H1 (cell line): Measurements from ENCODE around the gene LMO2. TPM values are rescaled to one million over a fixed set of nuclear protein-coding genes. Genes with fewer than 3 reads are reported as not detected.

Experiments used
- CTCF ChIA-PET: fragments of 300-600 bp; sonication (Branson Sonifier 250); formaldehyde crosslinking; loops from one replicate; lab custom pipeline; 2021; ENCODE audit not compliant: partially characterized antibody; lab: Charles Lee
- POLR2A ChIA-PET: fragments of 300-600 bp; sonication (Branson Sonifier 250); formaldehyde crosslinking; loops from one replicate; lab custom pipeline; 2021; ENCODE audit warnings: inconsistent platforms; ENCODE audit not compliant: partially characterized antibody; lab: Charles Lee
- DNase-seq, 2 experiments: peaks; one replicate each; pipeline versions ENCODE4 v3.0.0 to v3.0.0-alpha.2; 2010 to 2022; ENCODE audit warnings: low spot score in 2 of 2, low read depth in 1 of 2, mixed read lengths in 1 of 2
- FAIRE-seq: peaks from 2 replicates; lab custom pipeline; 2011; peaks lifted over from hg19 to GRCh38; lab: Jason Lieb, UNC
- H2AFZ ChIP-seq: 2 replicates; pipeline ENCODE4 v1.8.1; 2012; ENCODE audit warnings: low read length, inconsistent platforms
- H2AK5ac ChIP-seq: 2 replicates; pipeline ENCODE4 v1.6.1; 2013; ENCODE audit warnings: low read depth, low read length
- H2BK120ac ChIP-seq: replicated peaks from 2 replicates; pipeline ENCODE3; 2013; ENCODE audit warnings: low read depth, low read length, inconsistent platforms
- H2BK12ac ChIP-seq: 2 replicates; pipeline ENCODE4 v1.6.1; 2013; ENCODE audit warnings: low read depth, low read length
- H2BK15ac ChIP-seq: 2 replicates; pipeline ENCODE4 v1.6.1; 2013; ENCODE audit warnings: low read length
- H2BK20ac ChIP-seq: 2 replicates; pipeline ENCODE4 v1.6.1; 2013; ENCODE audit warnings: low read length
- H2BK5ac ChIP-seq: 2 replicates; pipeline ENCODE4 v1.6.1; 2013; ENCODE audit warnings: low read depth, low read length
- H3K14ac ChIP-seq: 2 replicates; pipeline ENCODE4 v1.6.1; 2013; ENCODE audit warnings: inconsistent platforms; ENCODE audit not compliant: insufficient read length
- H3K18ac ChIP-seq: 2 replicates; pipeline ENCODE4 v1.6.1; 2013; ENCODE audit warnings: low read length; ENCODE audit errors: extremely low read depth
- H3K23ac ChIP-seq: 2 replicates; pipeline ENCODE4 v1.6.1; 2013; ENCODE audit warnings: inconsistent platforms; ENCODE audit not compliant: insufficient read length
- H3K23me2 ChIP-seq: 2 replicates; pipeline ENCODE4 v1.6.1; 2013; ENCODE audit warnings: low read depth, low read length
- H3K27ac ChIP-seq: 2 replicates; pipeline ENCODE4 v1.6.1; 2011; ENCODE audit warnings: low read depth, low read length, inconsistent platforms
- H3K27me3 ChIP-seq, 4 experiments: replicated peaks in 1 of 4; 1 replicate in 1 of 4; 2 replicates in 3 of 4; pipeline versions ENCODE4 v1.6.1 to v1.8.1; 2011 to 2013; ENCODE audit warnings: low read length in 3 of 4, mild to moderate bottlenecking in 3 of 4, inconsistent platforms in 2 of 4, mixed read lengths in 2 of 4, moderate library complexity in 1 of 4; ENCODE audit not compliant: control insufficient read depth in 3 of 4, insufficient read depth in 3 of 4; ENCODE audit errors: extremely low read depth in 1 of 4
- H3K36me3 ChIP-seq, 4 experiments: 2 replicates each; pipeline versions ENCODE4 v1.6.1 to v1.8.1; 2011 to 2013; ENCODE audit warnings: mild to moderate bottlenecking in 4 of 4, low read length in 3 of 4, moderate library complexity in 2 of 4, control low read depth in 1 of 4, inconsistent platforms in 1 of 4; ENCODE audit not compliant: insufficient read depth in 4 of 4, control insufficient read depth in 2 of 4
- H3K4ac ChIP-seq: replicated peaks from 2 replicates; pipeline ENCODE3; 2013; ENCODE audit warnings: low read length, low read depth, mixed read lengths, inconsistent platforms; ENCODE audit not compliant: insufficient read length
- H3K4me1 ChIP-seq, 4 experiments: replicated peaks in 1 of 4; 1 replicate in 1 of 4; 2 replicates in 3 of 4; pipeline versions ENCODE4 v1.6.1 to v1.8.1; 2011 to 2013; ENCODE audit warnings: low read length in 3 of 4, inconsistent platforms in 2 of 4, mixed read lengths in 1 of 4; ENCODE audit not compliant: insufficient read depth in 4 of 4, control insufficient read depth in 3 of 4
- H3K4me2 ChIP-seq, 2 experiments: 2 replicates each; pipeline versions ENCODE4 v1.6.1 to v1.8.1; 2011 to 2013; ENCODE audit warnings: low read depth in 2 of 2, low read length in 2 of 2, control low read depth in 1 of 2, inconsistent platforms in 1 of 2, mild to moderate bottlenecking in 1 of 2; ENCODE audit not compliant: insufficient read depth in 1 of 2
- H3K4me3 ChIP-seq, 4 experiments: fragments of 200-600, 300-600 bp in 1 of 4; sonication (generic), shearing (Covaris generic), sonication (Bioruptor Twin) in 1 of 4; 2 replicates each; pipeline versions ENCODE4 v1.5.1 to v1.8.1; 2011 to 2016; ENCODE audit warnings: low read length in 4 of 4, low read depth in 3 of 4, control low read depth in 2 of 4, inconsistent platforms in 2 of 4, mild to moderate bottlenecking in 2 of 4, mixed read lengths in 1 of 4, moderate library complexity in 1 of 4; ENCODE audit not compliant: insufficient read depth in 2 of 4; ENCODE audit errors: extremely low read depth in 1 of 4
- H3K56ac ChIP-seq: replicated peaks from 2 replicates; pipeline ENCODE3; 2013; ENCODE audit warnings: low read depth, mild to moderate bottlenecking, mixed read lengths, low read length, inconsistent platforms; ENCODE audit not compliant: insufficient read length
- H3K79me1 ChIP-seq: 2 replicates; pipeline ENCODE4 v1.6.1; 2013; ENCODE audit warnings: low read depth, low read length, control low read depth
- H3K79me2 ChIP-seq, 2 experiments: 2 replicates each; pipeline versions ENCODE4 v1.6.1 to v1.8.1; 2012 to 2013; ENCODE audit warnings: low read length in 2 of 2, mild to moderate bottlenecking in 2 of 2, inconsistent platforms in 1 of 2; ENCODE audit not compliant: insufficient read depth in 2 of 2, control insufficient read depth in 1 of 2
- H3K9ac ChIP-seq, 4 experiments: replicated peaks in 1 of 4; 1 replicate in 1 of 4; 2 replicates in 3 of 4; pipeline versions ENCODE4 v1.6.1 to v1.8.1; 2011 to 2013; ENCODE audit warnings: low read depth in 3 of 4, low read length in 3 of 4, control low read depth in 2 of 4, mild to moderate bottlenecking in 2 of 4, moderate library complexity in 2 of 4, inconsistent platforms in 1 of 4; ENCODE audit errors: extremely low read depth in 1 of 4
- H3K9me3 ChIP-seq, 2 experiments: 2 replicates each; pipeline versions ENCODE4 v1.6.1 to v1.8.1; 2012 to 2013; ENCODE audit warnings: mild to moderate bottlenecking in 2 of 2, moderate library complexity in 2 of 2, control low read depth in 1 of 2, inconsistent platforms in 1 of 2, low read depth in 1 of 2, low read length in 1 of 2, mixed read lengths in 1 of 2; ENCODE audit not compliant: insufficient read depth in 2 of 2
- H4K20me1 ChIP-seq, 2 experiments: replicated peaks in 1 of 2; 2 replicates each; pipeline versions ENCODE3 to v1.8.1; 2011 to 2013; ENCODE audit warnings: inconsistent platforms in 2 of 2, low read length in 2 of 2, mild to moderate bottlenecking in 1 of 2; ENCODE audit not compliant: insufficient read depth in 2 of 2, control insufficient read depth in 1 of 2
- H4K5ac ChIP-seq: 2 replicates; pipeline ENCODE4 v1.6.1; 2013; ENCODE audit warnings: low read length, low read depth, mixed read lengths, inconsistent platforms; ENCODE audit not compliant: insufficient read length
- H4K8ac ChIP-seq: 2 replicates; pipeline ENCODE4 v1.8.0; 2013; ENCODE audit warnings: mild to moderate bottlenecking, moderate library complexity, low read length, inconsistent platforms; ENCODE audit not compliant: insufficient read depth; ENCODE audit errors: extremely low read depth
- H4K91ac ChIP-seq: replicated peaks from 2 replicates; pipeline ENCODE3; 2013; ENCODE audit warnings: low read length, mixed read lengths, inconsistent platforms; ENCODE audit not compliant: insufficient read length
- CHD1 ChIP-seq: IDR thresholded peaks from 2 replicates; pipeline ENCODE4 v1.6.1; 2012; ENCODE audit warnings: low read depth, low read length, improper control_type of control experiment
- JUND ChIP-seq: IDR thresholded peaks from 2 replicates; pipeline ENCODE4 v1.6.1; 2011; ENCODE audit warnings: mild to moderate bottlenecking, improper control_type of control experiment, low read length
- MAX ChIP-seq: IDR thresholded peaks from 2 replicates; pipeline ENCODE4 v1.6.1; 2012; ENCODE audit warnings: inconsistent platforms
- TAF1 ChIP-seq: IDR thresholded peaks from 2 replicates; pipeline ENCODE4 v1.6.1; 2011; ENCODE audit warnings: mild to moderate bottlenecking, low read depth, low read length
- TCF12 ChIP-seq: IDR thresholded peaks from 2 replicates; pipeline ENCODE4 v1.6.1; 2011; ENCODE audit warnings: low read depth, mild to moderate bottlenecking, low read length
- polyA plus RNA-seq, 7 experiments: library from polyadenylated mRNA; depleted of rRNA in 3 of 7; stranded (reverse) in 5 of 7; unstranded in 2 of 7; fragments of >200 nt in 5 of 7; fragments of 200-250 nt in 2 of 7; gene quantifications; 1 replicate in 5 of 7; 2 replicates in 1 of 7; 4 replicates in 1 of 7; pipeline versions ENCODE4 v1.2.1 to v1.2.3, GENCODE V29; 2011 to 2013; ENCODE audit warnings: missing spikeins in 2 of 7, mixed read lengths in 2 of 7
- total RNA-seq: library from RNA; stranded (reverse); fragmentation: NEBNext Ultra II Directional; extraction: Animal tissue kit (Norgen Biotek cat#: 25700); gene quantifications from 2 replicates; pipeline ENCODE4 v1.2.1, GENCODE V29; 2021

Gene LMO2
- total and polyA plus RNA-seq, 2 of the 8 experiments (the other 6 are each of a cell fraction or from before 2014, with no cell fraction given): 1.6 to 2.7 TPM

- H3K56ac ChIP-seq: no peak overlapping the region
Measured at GRCh38 chr11:33916736-33917135, 24.9 kb upstream of the LMO2 start.

More at GRCh38 chr11:33916736-33917135, 24.9 kb upstream of the LMO2 start:
- no peak overlapping the region for H2BK15ac ChIP-seq
- H3K4me2 ChIP-seq: no peak overlapping the region
- no peak for DNase-seq
- no peak overlapping the region for H2BK12ac ChIP-seq
- no peaks in the 10 kb centered on the region for H3K79me1 ChIP-seq
- H3K27ac ChIP-seq: no peak overlapping the region
- no peak overlapping the region for H2BK120ac ChIP-seq
- H2BK5ac ChIP-seq: no peak overlapping the region
- CTCF ChIA-PET: interaction anchor here (1.2 to 2.6 kb wide), 3 partner anchors 12 to 59 kb away, joined by 4 to 10 read pairs (median 10); no protein-coding TSS in a partner anchor
- H3K9me3 ChIP-seq: peaks cover 0 to 4% of the 10 kb centered on the region in 2 experiments; a peak in 1 of 4 replicates
- no peaks in the 10 kb centered on the region for H3K27me3 ChIP-seq
- TF ChIP-seq JUND (no peak), CHD1 (no peak), TCF12 (no peak), TAF1 (no peak), MAX (no peak)
- no peak overlapping the region for H2AK5ac ChIP-seq
- no peak overlapping the region for H3K18ac ChIP-seq
- H3K4me3 ChIP-seq: no peak overlapping the region
- FAIRE-seq: no peak
- H3K36me3 ChIP-seq: no peaks in the 10 kb centered on the region
- H3K79me2 ChIP-seq: no peaks in the 10 kb centered on the region
- peaks cover 0 to 5% (median 0%) of the 10 kb centered on the region in 4 experiments; a peak in 1 of 7 replicates for H3K4me1 ChIP-seq
- H2BK20ac ChIP-seq: no peak overlapping the region
- POLR2A ChIA-PET: interaction anchor here (1.3 kb wide), 1 partner anchor 12 kb away, joined by 4 read pairs; no protein-coding TSS in a partner anchor
- no peak overlapping the region for H3K23ac ChIP-seq
- H3K9ac ChIP-seq: no peak overlapping the region
- no peak overlapping the region for H4K91ac ChIP-seq
- no peak overlapping the region for H2AFZ ChIP-seq
- H4K20me1 ChIP-seq: no peaks in the 10 kb centered on the region
- H3K23me2 ChIP-seq: no peaks in the 10 kb centered on the region
- no peak overlapping the region for H3K14ac ChIP-seq
- no peak overlapping the region for H4K5ac ChIP-seq
- no peak overlapping the region for H4K8ac ChIP-seq
- no peak overlapping the region for H3K4ac ChIP-seq
